SIG-M5 treated with dmso at 0.1 percent for 504 hours (cell line): ENCODE results near the gene LRRC14B.
"Not testable (repeated sequence)": the region's sequence is repeated elsewhere in the genome, so short reads cannot be mapped to it uniquely, and the experiment has no call there.

Experiments
- DNase-seq: peaks from one replicate; lab custom pipeline; 2025; ENCODE audit not compliant: unreplicated experiment; lab: John Stamatoyannopoulos, UW

LRRC14B gene

GRCh38 chr5:159448-160172 lies 31.7 kb upstream of the LRRC14B start:
- DNase-seq, result no peak

- DNase-seq, result no peak
Measured at GRCh38 chr5:160173-160510, 31.2 kb upstream of the LRRC14B start.

- DNase-seq, result no peak
Measured at GRCh38 chr5:160921-161802, 30.1 kb upstream of the LRRC14B start.

DNA sequence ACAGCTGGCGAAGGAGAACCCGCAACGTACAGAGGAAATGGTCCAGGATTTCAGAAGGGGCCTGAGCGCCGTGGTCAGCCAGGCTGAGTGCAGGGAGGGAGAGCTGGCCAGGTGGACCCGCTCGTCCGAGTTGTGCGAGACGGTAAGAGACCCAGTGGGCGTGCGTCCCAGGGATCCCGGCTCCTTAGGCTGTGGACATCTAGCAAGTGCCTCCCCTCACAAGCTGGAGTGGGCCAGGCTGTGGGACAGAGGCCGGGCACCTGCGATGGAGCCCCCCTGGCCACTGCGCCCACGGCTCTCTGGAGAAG lies 29.5 kb upstream of the LRRC14B start:
- DNase-seq, result no peak

DNA sequence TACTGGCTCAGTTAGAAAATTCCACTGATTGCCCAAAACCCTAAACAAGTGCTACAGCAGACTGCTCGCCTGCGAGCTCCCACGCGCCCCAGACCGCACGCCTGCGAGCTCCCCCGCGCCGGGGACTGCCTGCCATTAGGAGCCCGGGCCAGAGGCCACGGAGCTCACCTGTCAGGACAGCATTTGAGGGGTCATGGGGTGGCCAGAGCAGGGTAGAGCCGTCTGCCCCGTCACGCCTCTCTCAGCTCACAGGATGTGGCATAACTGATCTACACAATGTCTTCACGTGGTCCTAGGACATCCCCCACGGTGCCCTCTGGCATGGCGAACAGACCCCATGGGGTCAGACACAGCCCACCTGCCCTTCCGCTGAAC lies 29.1 kb upstream of the LRRC14B start:
- no peak for DNase-seq

GRCh38 chr5:162565-163337 lies 28.5 kb upstream of the LRRC14B start:
- DNase-seq, result no peak

DNA sequence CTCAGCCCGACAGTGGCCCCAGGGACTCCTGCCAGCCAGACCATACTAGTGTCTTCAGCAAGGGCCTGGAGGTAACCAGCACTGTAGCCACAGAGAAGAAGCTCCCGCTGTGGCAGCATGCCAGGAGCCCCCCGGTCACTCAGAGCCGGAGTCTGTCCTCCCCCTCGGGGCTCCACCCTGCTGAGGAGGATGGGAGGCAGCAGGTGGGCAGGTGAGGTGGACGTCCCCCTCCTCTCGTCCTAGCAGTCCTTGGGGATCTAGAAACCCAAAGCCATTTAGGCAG lies 28.0 kb upstream of the LRRC14B start:
- no peak for DNase-seq

DNA sequence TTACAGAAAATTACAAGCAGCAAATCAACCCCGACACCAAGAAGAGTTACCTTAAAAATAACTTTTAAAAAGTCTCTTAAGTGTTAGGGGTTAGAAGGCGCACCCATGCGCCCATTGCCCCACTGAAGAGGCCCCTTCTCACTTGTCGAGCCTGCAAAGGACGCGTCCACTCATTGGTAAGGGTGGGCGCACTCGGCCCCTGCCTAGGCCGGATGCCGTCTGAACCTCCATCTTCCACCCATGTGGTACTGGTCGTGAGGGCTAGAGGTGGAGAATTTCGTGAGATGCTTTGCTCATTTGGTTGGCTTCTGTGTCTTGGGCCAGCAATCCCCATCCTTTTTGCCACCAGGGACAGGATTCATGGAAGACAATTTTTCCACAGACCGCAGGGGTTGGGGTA lies 27.5 kb upstream of the LRRC14B start:
- no peak for DNase-seq

DNA sequence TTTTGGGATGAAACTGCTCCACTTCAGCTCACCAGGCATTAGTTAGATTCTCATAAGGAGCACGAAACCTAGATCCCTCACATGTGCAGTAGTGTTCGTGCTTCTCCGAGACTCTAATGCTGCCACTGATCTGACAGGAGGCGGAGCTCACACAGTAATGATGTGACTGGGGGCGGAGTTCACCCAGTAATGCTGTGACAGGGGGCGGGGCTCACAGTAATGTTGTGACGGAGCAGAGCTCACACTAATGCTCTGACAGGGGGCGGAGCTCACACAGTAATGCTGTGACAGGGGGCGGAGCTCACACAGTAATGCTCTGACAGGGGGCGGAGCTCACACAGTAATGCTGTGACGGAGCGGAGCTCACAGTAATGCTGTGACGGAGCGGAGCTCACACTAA lies 27.1 kb upstream of the LRRC14B start:
- no peak for DNase-seq

- DNase-seq, result not testable (repeated sequence)
Measured at GRCh38 chr5:164783-165182, 26.5 kb upstream of the LRRC14B start.

- DNase-seq, result no peak
Measured at GRCh38 chr5:166441-167372, 24.6 kb upstream of the LRRC14B start.

DNA sequence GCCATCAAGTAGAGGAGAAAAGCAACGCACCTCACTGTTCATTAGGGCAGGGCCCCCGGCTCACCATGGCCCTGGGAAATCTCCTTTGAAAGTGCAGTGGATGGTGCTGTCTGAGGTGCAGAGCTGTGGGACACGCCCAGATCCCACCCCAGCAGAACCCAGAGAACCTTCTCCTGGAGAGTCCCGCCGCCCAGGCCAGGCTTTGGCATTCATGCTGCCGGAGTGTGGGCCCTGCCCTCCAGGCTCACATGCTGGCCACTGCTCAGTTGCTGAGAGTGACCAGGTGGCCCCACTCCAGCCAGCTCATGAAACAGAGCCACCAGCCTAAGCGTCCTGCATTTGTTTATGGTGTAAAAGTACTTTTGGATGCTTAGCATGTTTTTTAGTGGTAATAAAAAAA lies 23.8 kb upstream of the LRRC14B start:
- DNase-seq, result no peak

- DNase-seq, result no peak
Measured at GRCh38 chr5:167982-168660, 23.2 kb upstream of the LRRC14B start.

GRCh38 chr5:169071-169727 lies 22.1 kb upstream of the LRRC14B start:
- DNase-seq, result no peak

DNA sequence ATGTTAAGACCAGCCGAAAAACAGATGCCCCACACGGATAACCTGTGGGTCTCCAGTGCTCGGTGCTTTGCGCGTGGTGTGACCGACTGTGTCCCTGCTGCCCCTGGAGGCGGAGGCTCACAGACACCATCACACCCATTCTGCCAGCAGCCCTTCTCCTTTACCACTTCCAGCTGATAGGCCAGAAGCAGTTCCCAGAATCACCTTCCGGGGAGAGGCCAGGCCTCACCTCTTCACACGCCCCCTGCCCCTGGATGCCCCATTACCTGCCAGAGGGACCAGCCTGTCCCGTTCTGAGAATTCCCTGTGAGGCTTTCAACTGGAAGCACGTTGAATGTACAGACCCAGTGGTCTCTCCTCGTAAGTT lies 21.6 kb upstream of the LRRC14B start:
- no peak for DNase-seq

GRCh38 chr5:170971-171800 lies 20.1 kb upstream of the LRRC14B start:
- DNase-seq, result no peak

DNA sequence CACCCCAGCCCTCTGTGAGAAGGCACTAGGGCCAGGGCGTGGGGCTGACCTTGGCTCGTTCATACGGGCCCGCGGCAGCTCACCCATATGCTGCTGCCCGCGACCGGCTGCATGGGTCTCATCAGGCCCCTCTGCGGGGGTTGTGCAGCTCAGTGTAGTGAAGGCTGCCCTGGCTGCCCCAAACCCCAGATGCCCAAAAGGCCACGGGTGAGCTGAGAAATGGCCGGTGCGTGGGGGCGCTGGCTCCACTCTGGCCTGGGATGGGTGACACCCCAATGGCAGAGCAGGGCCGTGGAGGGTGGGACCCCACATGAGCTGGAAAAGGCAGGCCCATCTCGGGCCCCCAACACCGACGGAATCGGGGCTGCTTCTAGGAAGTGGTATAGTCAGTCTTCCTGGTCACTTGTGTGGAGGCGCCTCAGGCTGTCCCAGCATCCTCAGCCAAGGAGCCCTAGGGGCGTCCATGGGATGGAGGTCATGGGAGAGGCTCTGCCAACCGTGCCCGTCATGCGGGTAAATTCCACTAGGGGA lies 19.4 kb upstream of the LRRC14B start:
- DNase-seq, result no peak

- no peak for DNase-seq
Measured at GRCh38 chr5:172421-172820, 18.9 kb upstream of the LRRC14B start.

DNA sequence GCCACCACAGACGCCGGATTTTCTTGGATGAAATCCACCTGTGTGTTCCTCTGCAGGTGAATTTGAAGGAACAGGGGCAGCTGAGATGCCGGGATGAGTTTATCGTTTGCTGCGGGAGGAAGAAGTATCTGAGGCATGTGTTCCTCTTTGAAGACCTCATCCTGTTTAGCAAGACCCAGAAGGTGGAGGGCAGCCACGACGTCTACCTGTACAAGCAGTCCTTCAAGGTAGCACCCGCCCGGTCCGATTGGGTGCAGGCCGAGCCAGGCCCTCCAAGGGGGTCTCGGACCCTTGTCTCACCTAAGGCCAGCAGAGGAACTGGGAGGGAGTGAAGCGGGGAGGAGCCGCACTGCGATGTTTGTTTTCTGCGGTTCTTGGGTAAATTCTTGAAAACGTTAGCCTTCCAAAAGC lies 18.4 kb upstream of the LRRC14B start:
- no peak for DNase-seq
